Brain microvascular endothelial cell (primary cell): ENCODE data around the gene ZNF740.

ENCODE experiments used
- DNase-seq: peaks from one replicate; pipeline ENCODE4 v3.0.0-alpha.2; 2020
- H3K27ac ChIP-seq: fragments of 250-450 bp; sonication (Bioruptor Pico); 2 replicates; pipeline ENCODE4 v1.5.1; 2020; ENCODE audit warnings: mild to moderate bottlenecking, moderate library complexity
- H3K27me3 ChIP-seq: fragments of 250-450 bp; sonication (Bioruptor Pico); replicated peaks from 2 replicates; pipeline ENCODE4 v1.5.1; 2020; ENCODE audit warnings: mild to moderate bottlenecking
- H3K36me3 ChIP-seq: fragments of 250-450 bp; sonication (Bioruptor Pico); replicated peaks from 2 replicates; pipeline ENCODE4 v1.5.1; 2020; ENCODE audit warnings: mild to moderate bottlenecking
- H3K4me3 ChIP-seq: 2 replicates; pipeline ENCODE4 v1.5.1; 2011; ENCODE audit warnings: low read depth, mild to moderate bottlenecking, control low read depth, low read length, moderate library complexity
- CTCF ChIP-seq: IDR thresholded peaks from 2 replicates; pipeline ENCODE4 v1.5.1; 2011; ENCODE audit warnings: low read depth, mild to moderate bottlenecking, moderate library complexity, low read length, control low read depth, inconsistent platforms; ENCODE audit errors: missing control alignments
- in situ Hi-C: cut with HindIII; loops from 2 replicates; pipeline ENCODE4 v1.10.0; 2017; ENCODE audit warnings: low sequenced_read_pairs, low pct_ligation_motif_present

Gene ZNF740

GRCh38 chr12:53182903-53183302, 2.4 kb downstream of the ZNF740 start:
- DNase-seq: no peak
- Histone ChIP-seq H3K36me3 (peaks cover 44% of the 10 kb centered on the region), H3K4me3 (no peak overlapping the region), H3K27ac (no peak overlapping the region), H3K27me3 (no peaks in the 10 kb centered on the region)
- in situ Hi-C loops: no loop called here
- TF ChIP-seq CTCF: no peak

GRCh38 chr12:53184828-53185227, 4.3 kb downstream of the ZNF740 start:
- no peaks in the 10 kb centered on the region for H3K27me3 ChIP-seq
- DNase-seq: no peak
- TF ChIP-seq CTCF: no peak
- H3K27ac ChIP-seq: no peak overlapping the region
- H3K4me3 ChIP-seq: no peak overlapping the region
- H3K36me3 ChIP-seq: peaks cover 52% of the 10 kb centered on the region
- in situ Hi-C loops: no loop called here

- in situ Hi-C loops: no loop called here
- TF ChIP-seq CTCF: no peak
- no peak for DNase-seq
- Histone ChIP-seq H3K36me3 (peaks cover 52% of the 10 kb centered on the region), H3K27me3 (no peaks in the 10 kb centered on the region), H3K4me3 (no peak overlapping the region), H3K27ac (no peak overlapping the region)
Measured at GRCh38 chr12:53185582-53186153, 5.1 kb downstream of the ZNF740 start.

GRCh38 chr12:53186745-53187144, 6.2 kb downstream of the ZNF740 start:
- TF ChIP-seq CTCF: no peak
- no peak overlapping the region for H3K27ac ChIP-seq
- peaks cover 52% of the 10 kb centered on the region for H3K36me3 ChIP-seq
- no peaks in the 10 kb centered on the region for H3K27me3 ChIP-seq
- no peak overlapping the region for H3K4me3 ChIP-seq
- no peak for DNase-seq
- in situ Hi-C loops: no loop called here

GRCh38 chr12:53187145-53187899, 6.8 kb downstream of the ZNF740 start:
- Histone ChIP-seq H3K36me3 (peaks cover 46% of the 10 kb centered on the region), H3K4me3 (no peak overlapping the region), H3K27ac (no peak overlapping the region), H3K27me3 (no peaks in the 10 kb centered on the region)
- DNase-seq: no peak
- in situ Hi-C loops: no loop called here
- no peak for TF ChIP-seq CTCF
